ENCODE results near the gene NCCRP1. TPM values are rescaled to one million over a fixed set of nuclear protein-coding genes. Genes with fewer than 3 reads are reported as not detected.
A peak's percentile ranks its signal among the peaks of the same experiment; 100 is the strongest.

Gene NCCRP1
- total RNA-seq, 2 experiments from 2014 or later = not detected

- H3K79me2 ChIP-seq (ENCODE audit: insufficient read depth, low read depth, low read length) = no peaks in the 10 kb centered on the region
- no peak overlapping the region for H3K27ac ChIP-seq (ENCODE audit: low read depth, low read length, poor library complexity, severe bottlenecking)
- CTCF ChIA-PET (ENCODE audit: unreplicated experiment) = interaction anchor here (0.6 kb wide), 2 partner anchors 25 to 205 kb away, joined by 3 to 4 read pairs; no protein-coding TSS in a partner anchor
- no TSS peak for BruUV-seq (replicated peaks)
- intact Hi-C loops (cut with micrococcal nuclease; ENCODE audit: unreplicated experiment) = no loop called here
- no peak overlapping the region for H3K4me3 ChIP-seq (ENCODE audit: low read depth, low read length, poor library complexity, severe bottlenecking)
- no peaks in the 10 kb centered on the region for H3K9me2 ChIP-seq (ENCODE audit: insufficient read depth, low read length)
- no peaks in the 10 kb centered on the region for H3K9me3 ChIP-seq (ENCODE audit: low read length)
- no peak for DNase-seq (ENCODE audit: low spot score)
- H3K4me2 ChIP-seq (ENCODE audit: low read length) = no peak overlapping the region
- POLR2A ChIA-PET = interaction anchor here (0.6 to 0.7 kb wide), 2 partner anchors 204 to 278 kb away, joined by 3 to 6 read pairs; no protein-coding TSS in a partner anchor
- TF ChIP-seq CTCF (conservative IDR thresholded peaks at IDR 0.05; ENCODE audit: low read length) (no peak), EZH2phosphoT487 (IDR thresholded peaks at IDR 0.05; ENCODE audit: borderline replicate concordance, low read depth, low read length) (no peak)
- no peak overlapping the region for H2AFZ ChIP-seq (ENCODE audit: low read length)
- no peaks in the 10 kb centered on the region for H4K20me1 ChIP-seq (ENCODE audit: insufficient read depth, low read length)
- no peaks in the 10 kb centered on the region for H3K36me3 ChIP-seq (ENCODE audit: insufficient read depth, low read length)
- peaks cover 12% of the 10 kb centered on the region for H3K4me1 ChIP-seq (ENCODE audit: insufficient read depth, low read length, poor library complexity, severe bottlenecking)
Measured at GRCh38 chr19:39236527-39236926, 39.8 kb downstream of the NCCRP1 start.

GRCh38 chr19:39237200-39238184 lies 40.7 kb downstream of the NCCRP1 start:
- no peaks in the 10 kb centered on the region for H4K20me1 ChIP-seq (ENCODE audit: insufficient read depth, low read length)
- no peaks in the 10 kb centered on the region for H3K9me2 ChIP-seq (ENCODE audit: insufficient read depth, low read length)
- H3K9me3 ChIP-seq (ENCODE audit: low read length) = no peaks in the 10 kb centered on the region
- TF ChIP-seq EZH2phosphoT487 (IDR thresholded peaks at IDR 0.05; ENCODE audit: borderline replicate concordance, low read depth, low read length) = no peak
- peak overlapping the region; percentile 26 for H3K4me3 ChIP-seq (ENCODE audit: low read depth, low read length, poor library complexity, severe bottlenecking)
- BruUV-seq (replicated peaks) = no TSS peak
- DNase-seq (ENCODE audit: low spot score) = peak; percentile 81
- no peaks in the 10 kb centered on the region for H3K36me3 ChIP-seq (ENCODE audit: insufficient read depth, low read length)
- intact Hi-C loops (cut with micrococcal nuclease; ENCODE audit: unreplicated experiment) = no loop called here
- H3K79me2 ChIP-seq (ENCODE audit: insufficient read depth, low read depth, low read length) = no peaks in the 10 kb centered on the region
- H3K27ac ChIP-seq (ENCODE audit: low read depth, low read length, poor library complexity, severe bottlenecking) = no peak overlapping the region
- peak overlapping the region; percentile 62 for H3K4me2 ChIP-seq (ENCODE audit: low read length)
- CTCF ChIA-PET (ENCODE audit: unreplicated experiment) = interaction anchor here (0.6 kb wide), 1 partner anchor 17 kb away, joined by 7 read pairs; no protein-coding TSS in a partner anchor
- H2AFZ ChIP-seq (ENCODE audit: low read length) = peak overlapping the region; percentile 85
- POLR2A ChIA-PET = interaction anchor here (0.9 kb wide), 1 partner anchor 24 kb away, joined by 3 read pairs; no protein-coding TSS in a partner anchor
- H3K4me1 ChIP-seq (ENCODE audit: insufficient read depth, low read length, poor library complexity, severe bottlenecking) = peaks cover 12% of the 10 kb centered on the region

GRCh38 chr19:39238209-39238608 lies 41.4 kb downstream of the NCCRP1 start:
- no peak for DNase-seq (ENCODE audit: low spot score)
- Histone ChIP-seq H3K9me3 (ENCODE audit: low read length) (no peaks in the 10 kb centered on the region), H3K4me2 (ENCODE audit: low read length) (peak overlapping the region; percentile 62), H3K4me3 (ENCODE audit: low read depth, low read length, poor library complexity, severe bottlenecking) (peak overlapping the region; percentile 26), H3K36me3 (ENCODE audit: insufficient read depth, low read length) (no peaks in the 10 kb centered on the region), H4K20me1 (ENCODE audit: insufficient read depth, low read length) (no peaks in the 10 kb centered on the region), H3K27ac (ENCODE audit: low read depth, low read length, poor library complexity, severe bottlenecking) (no peak overlapping the region), H3K4me1 (ENCODE audit: insufficient read depth, low read length, poor library complexity, severe bottlenecking) (peaks cover 12% of the 10 kb centered on the region), H2AFZ (ENCODE audit: low read length) (peak overlapping the region; percentile 85), H3K79me2 (ENCODE audit: insufficient read depth, low read depth, low read length) (no peaks in the 10 kb centered on the region), H3K9me2 (ENCODE audit: insufficient read depth, low read length) (no peaks in the 10 kb centered on the region)
- no TSS peak for BruUV-seq (replicated peaks)
- ChIA-PET CTCF (ENCODE audit: unreplicated experiment) (no interaction called here), POLR2A (interaction anchor here (0.9 kb wide), 1 partner anchor 24 kb away, joined by 3 read pairs; no protein-coding TSS in a partner anchor)
- intact Hi-C loops (cut with micrococcal nuclease; ENCODE audit: unreplicated experiment) = no loop called here
- TF ChIP-seq EZH2phosphoT487 (IDR thresholded peaks at IDR 0.05; ENCODE audit: borderline replicate concordance, low read depth, low read length) = no peak
- TF ChIP-seq CTCF (conservative IDR thresholded peaks at IDR 0.05; ENCODE audit: low read length) = no peak
